ENCODE results near the gene EVI5L.

The EVI5L gene

GRCh38 chr19:7914099-7914498 is 84.1 kb downstream of the EVI5L start:
- Histone ChIP-seq H3K4me3 (ENCODE audit: low read length) (no peak overlapping the region), H3K9ac (ENCODE audit: low read length) (no peak overlapping the region), H3K36me3 (ENCODE audit: control insufficient read depth, insufficient read depth, low read length, severe bottlenecking) (peaks cover 29% of the 10 kb centered on the region), H3K4me1 (ENCODE audit: control insufficient read depth, insufficient read depth, low read length) (peaks cover 6% of the 10 kb centered on the region), H3K27me3 (replicated peaks; ENCODE audit: control insufficient read depth, insufficient read depth, low read length) (no peaks in the 10 kb centered on the region), H3K9me3 (ENCODE audit: control insufficient read depth, low read length) (no peaks in the 10 kb centered on the region)
- no peak for DNase-seq (ENCODE audit: low read depth)
